ENCODE results near the gene APPBP2. TPM values are rescaled to one million over a fixed set of nuclear protein-coding genes. Genes with fewer than 3 reads are reported as not detected.

The APPBP2 gene
- total RNA-seq, 1 donor from 2014 or later = 51.7 TPM

- Mint-ChIP-seq H3K4me3 (ENCODE audit: unreplicated experiment) (no peak overlapping the region), H3K27me3 (ENCODE audit: unreplicated experiment) (peaks cover 2% of the 10 kb centered on the region), H3K36me3 (ENCODE audit: unreplicated experiment) (no peaks in the 10 kb centered on the region), H3K9me3 (ENCODE audit: unreplicated experiment) (no peaks in the 10 kb centered on the region), H3K4me1 (ENCODE audit: unreplicated experiment) (peaks cover 7% of the 10 kb centered on the region), H3K27ac (ENCODE audit: unreplicated experiment) (no peak overlapping the region)
- DNase-seq (ENCODE audit: extremely low spot score, unreplicated experiment) = no peak
- TF ChIP-seq, protein P1, sequence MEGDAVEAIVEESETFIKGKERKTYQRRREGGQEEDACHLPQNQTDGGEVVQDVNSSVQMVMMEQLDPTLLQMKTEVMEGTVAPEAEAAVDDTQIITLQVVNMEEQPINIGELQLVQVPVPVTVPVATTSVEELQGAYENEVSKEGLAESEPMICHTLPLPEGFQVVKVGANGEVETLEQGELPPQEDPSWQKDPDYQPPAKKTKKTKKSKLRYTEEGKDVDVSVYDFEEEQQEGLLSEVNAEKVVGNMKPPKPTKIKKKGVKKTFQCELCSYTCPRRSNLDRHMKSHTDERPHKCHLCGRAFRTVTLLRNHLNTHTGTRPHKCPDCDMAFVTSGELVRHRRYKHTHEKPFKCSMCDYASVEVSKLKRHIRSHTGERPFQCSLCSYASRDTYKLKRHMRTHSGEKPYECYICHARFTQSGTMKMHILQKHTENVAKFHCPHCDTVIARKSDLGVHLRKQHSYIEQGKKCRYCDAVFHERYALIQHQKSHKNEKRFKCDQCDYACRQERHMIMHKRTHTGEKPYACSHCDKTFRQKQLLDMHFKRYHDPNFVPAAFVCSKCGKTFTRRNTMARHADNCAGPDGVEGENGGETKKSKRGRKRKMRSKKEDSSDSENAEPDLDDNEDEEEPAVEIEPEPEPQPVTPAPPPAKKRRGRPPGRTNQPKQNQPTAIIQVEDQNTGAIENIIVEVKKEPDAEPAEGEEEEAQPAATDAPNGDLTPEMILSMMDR (IDR thresholded peaks at IDR 0.05) = no peak
Observed at GRCh38 chr17:60416368-60416925, 109.6 kb downstream of the APPBP2 start.

DNA sequence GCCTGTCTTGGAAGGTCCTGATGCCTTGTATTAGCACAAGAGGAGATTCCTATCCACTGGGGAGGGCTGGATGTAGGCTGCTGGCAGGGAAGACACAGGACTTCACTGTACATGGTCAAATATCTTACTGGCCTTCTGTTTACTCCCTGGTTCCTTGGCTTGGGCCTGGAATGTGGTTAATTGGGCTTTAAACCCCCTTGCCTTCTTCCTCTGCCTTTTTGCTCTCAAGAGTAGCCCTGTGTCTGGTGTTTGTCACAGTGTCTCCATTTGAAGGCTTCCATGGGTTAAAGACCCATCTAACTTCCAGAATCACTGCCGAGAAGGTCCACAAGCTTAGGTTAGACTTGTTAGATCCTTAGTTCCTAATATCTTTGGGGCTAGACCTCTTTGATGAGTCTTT is 110.9 kb downstream of the APPBP2 start:
- Mint-ChIP-seq H3K4me1 (ENCODE audit: unreplicated experiment) (no peaks in the 10 kb centered on the region), H3K36me3 (ENCODE audit: unreplicated experiment) (no peaks in the 10 kb centered on the region), H3K4me3 (ENCODE audit: unreplicated experiment) (no peak overlapping the region), H3K9me3 (ENCODE audit: unreplicated experiment) (no peaks in the 10 kb centered on the region), H3K27ac (ENCODE audit: unreplicated experiment) (no peak overlapping the region), H3K27me3 (ENCODE audit: unreplicated experiment) (peaks cover 2% of the 10 kb centered on the region)
- TF ChIP-seq, protein P1 (IDR thresholded peaks at IDR 0.05) = no peak
- no peak for DNase-seq (ENCODE audit: extremely low spot score, unreplicated experiment)

DNA sequence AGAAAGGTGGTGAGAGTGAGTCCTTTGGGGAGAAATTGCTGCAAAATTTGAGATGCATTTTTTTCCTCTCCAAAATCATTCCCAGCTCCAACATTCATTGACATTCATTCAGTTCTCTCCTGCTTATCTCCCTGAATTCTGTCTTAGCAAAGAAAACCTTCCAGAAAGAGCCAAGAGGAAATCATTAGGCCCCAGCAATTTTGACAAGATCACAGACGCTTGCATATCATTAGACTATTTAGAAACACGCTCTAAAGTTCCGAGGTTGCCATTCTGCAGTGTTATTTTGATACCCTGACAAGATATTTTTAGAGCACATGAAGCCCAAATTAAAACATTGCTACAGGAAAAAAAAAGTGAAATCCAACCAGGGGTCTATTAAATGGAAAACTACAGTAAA is 113.3 kb downstream of the APPBP2 start:
- Mint-ChIP-seq H3K27me3 (ENCODE audit: unreplicated experiment) (peaks cover 2% of the 10 kb centered on the region), H3K4me3 (ENCODE audit: unreplicated experiment) (no peak overlapping the region), H3K27ac (ENCODE audit: unreplicated experiment) (no peak overlapping the region), H3K36me3 (ENCODE audit: unreplicated experiment) (no peaks in the 10 kb centered on the region), H3K9me3 (ENCODE audit: unreplicated experiment) (no peaks in the 10 kb centered on the region), H3K4me1 (ENCODE audit: unreplicated experiment) (no peaks in the 10 kb centered on the region)
- DNase-seq (ENCODE audit: extremely low spot score, unreplicated experiment) = no peak
- TF ChIP-seq, protein P1 (IDR thresholded peaks at IDR 0.05) = no peak

- H3K4me1 Mint-ChIP-seq (ENCODE audit: unreplicated experiment) = no peaks in the 10 kb centered on the region
- H3K27me3 Mint-ChIP-seq (ENCODE audit: unreplicated experiment) = peaks cover 2% of the 10 kb centered on the region
- H3K4me3 Mint-ChIP-seq (ENCODE audit: unreplicated experiment) = no peak overlapping the region
- no peak for DNase-seq (ENCODE audit: extremely low spot score, unreplicated experiment)
- H3K36me3 Mint-ChIP-seq (ENCODE audit: unreplicated experiment) = no peaks in the 10 kb centered on the region
- H3K27ac Mint-ChIP-seq (ENCODE audit: unreplicated experiment) = no peak overlapping the region
- H3K9me3 Mint-ChIP-seq (ENCODE audit: unreplicated experiment) = no peaks in the 10 kb centered on the region
- TF ChIP-seq, protein P1 (IDR thresholded peaks at IDR 0.05) = no peak
Observed at GRCh38 chr17:60410001-60410400, 116.0 kb downstream of the APPBP2 start.

DNA sequence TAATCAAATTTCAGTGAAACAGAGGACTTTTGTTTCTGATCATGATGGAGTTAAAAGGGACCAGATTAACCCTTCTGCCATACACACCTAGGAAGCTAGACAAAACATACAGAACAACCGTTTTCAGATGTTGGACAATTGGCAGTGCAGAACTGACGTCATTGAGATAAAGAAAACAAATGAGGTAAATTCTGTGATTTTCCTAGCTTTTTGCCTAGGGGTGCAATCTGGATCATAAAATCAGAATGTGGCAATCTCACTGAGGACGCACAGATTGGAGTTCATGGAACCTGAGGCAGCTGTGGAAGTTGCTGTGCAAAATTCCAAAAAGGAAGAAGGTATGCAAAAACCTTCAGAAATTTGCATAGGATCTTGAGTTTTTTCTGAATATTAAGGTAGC is 119.2 kb downstream of the APPBP2 start:
- TF ChIP-seq, protein P1 (IDR thresholded peaks at IDR 0.05) = no peak
- Mint-ChIP-seq H3K36me3 (ENCODE audit: unreplicated experiment) (no peaks in the 10 kb centered on the region), H3K4me3 (ENCODE audit: unreplicated experiment) (no peak overlapping the region), H3K9me3 (ENCODE audit: unreplicated experiment) (no peaks in the 10 kb centered on the region), H3K4me1 (ENCODE audit: unreplicated experiment) (no peaks in the 10 kb centered on the region), H3K27ac (ENCODE audit: unreplicated experiment) (no peak overlapping the region), H3K27me3 (ENCODE audit: unreplicated experiment) (no peaks in the 10 kb centered on the region)
- no peak for DNase-seq (ENCODE audit: extremely low spot score, unreplicated experiment)
